TTC549 (cell line): Measurements from ENCODE around the gene SPOPL.

Experiments used
- FAIRE-seq: peaks from 2 replicates; lab custom pipeline; 2012; peaks lifted over from hg19 to GRCh38; lab: Jason Lieb, UNC

Gene SPOPL

GRCh38 chr2:138602166-138602460 is 100.5 kb downstream of the SPOPL start:
- FAIRE-seq: no peak

- no peak for FAIRE-seq
Measured at GRCh38 chr2:138607746-138608145, 106.2 kb downstream of the SPOPL start.

- no peak for FAIRE-seq
Measured at GRCh38 chr2:138609446-138609845, 107.9 kb downstream of the SPOPL start.

- no peak for FAIRE-seq
Measured at GRCh38 chr2:138610201-138610953, 108.8 kb downstream of the SPOPL start.

GRCh38 chr2:138615257-138615656 is 113.7 kb downstream of the SPOPL start:
- no peak for FAIRE-seq

GRCh38 chr2:138617026-138617425 is 115.5 kb downstream of the SPOPL start:
- FAIRE-seq: no peak

GRCh38 chr2:138618971-138619370 is 117.4 kb downstream of the SPOPL start:
- FAIRE-seq: no peak

- FAIRE-seq: no peak
Measured at GRCh38 chr2:138620431-138620830, 118.9 kb downstream of the SPOPL start.

- no peak for FAIRE-seq
Measured at GRCh38 chr2:138621139-138621538, 119.6 kb downstream of the SPOPL start.

- FAIRE-seq: no peak
Measured at GRCh38 chr2:138622613-138623012, 121.0 kb downstream of the SPOPL start.
